Measurements from ENCODE around the gene MYO3A.

Gene MYO3A

DNA sequence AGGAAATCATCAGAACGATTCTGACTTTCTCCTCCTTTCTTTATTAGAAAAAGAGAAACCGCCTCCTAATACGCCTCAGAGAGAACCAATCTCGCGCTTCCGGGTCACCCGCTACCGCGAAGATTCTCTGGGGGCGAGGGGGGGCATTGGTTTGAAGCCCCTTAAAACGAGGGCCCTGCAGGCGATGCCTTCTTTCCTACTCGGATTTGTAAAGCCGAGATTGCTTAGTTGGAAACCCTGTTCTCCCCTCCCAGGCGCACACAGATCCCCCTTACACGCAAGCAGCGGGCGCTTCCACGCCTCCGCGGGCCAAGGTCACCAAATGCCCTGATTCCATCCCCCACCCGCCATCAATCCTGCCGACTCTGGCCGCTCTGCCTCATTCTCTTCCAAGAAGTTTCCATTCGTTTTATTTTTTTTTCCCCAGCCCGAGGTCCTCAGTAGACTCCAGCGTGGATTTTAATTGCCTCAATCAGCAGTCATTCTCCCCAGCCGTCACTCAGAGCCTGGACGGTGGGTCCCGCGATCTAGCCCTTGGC, 281.4 kb downstream of the MYO3A start:
- no peaks in the 10 kb centered on the region for H4K20me1 ChIP-seq (ENCODE audit: low read depth, low read length)
- TF ChIP-seq, protein P1, sequence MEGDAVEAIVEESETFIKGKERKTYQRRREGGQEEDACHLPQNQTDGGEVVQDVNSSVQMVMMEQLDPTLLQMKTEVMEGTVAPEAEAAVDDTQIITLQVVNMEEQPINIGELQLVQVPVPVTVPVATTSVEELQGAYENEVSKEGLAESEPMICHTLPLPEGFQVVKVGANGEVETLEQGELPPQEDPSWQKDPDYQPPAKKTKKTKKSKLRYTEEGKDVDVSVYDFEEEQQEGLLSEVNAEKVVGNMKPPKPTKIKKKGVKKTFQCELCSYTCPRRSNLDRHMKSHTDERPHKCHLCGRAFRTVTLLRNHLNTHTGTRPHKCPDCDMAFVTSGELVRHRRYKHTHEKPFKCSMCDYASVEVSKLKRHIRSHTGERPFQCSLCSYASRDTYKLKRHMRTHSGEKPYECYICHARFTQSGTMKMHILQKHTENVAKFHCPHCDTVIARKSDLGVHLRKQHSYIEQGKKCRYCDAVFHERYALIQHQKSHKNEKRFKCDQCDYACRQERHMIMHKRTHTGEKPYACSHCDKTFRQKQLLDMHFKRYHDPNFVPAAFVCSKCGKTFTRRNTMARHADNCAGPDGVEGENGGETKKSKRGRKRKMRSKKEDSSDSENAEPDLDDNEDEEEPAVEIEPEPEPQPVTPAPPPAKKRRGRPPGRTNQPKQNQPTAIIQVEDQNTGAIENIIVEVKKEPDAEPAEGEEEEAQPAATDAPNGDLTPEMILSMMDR (IDR thresholded peaks at IDR 0.05; ENCODE audit: insufficient read depth, low read length, poor library complexity, severe bottlenecking) = no peak
- no peak for TF ChIP-seq EZH2phosphoT487 (conservative IDR thresholded peaks at IDR 0.05; ENCODE audit: low read length)
- H3K27ac ChIP-seq (ENCODE audit: low read depth, low read length) = no peak overlapping the region
- no peaks in the 10 kb centered on the region for H3K9me3 ChIP-seq (ENCODE audit: insufficient read depth, low read length)
- H2AFZ ChIP-seq (ENCODE audit: low read depth, low read length, severe bottlenecking) = no peak overlapping the region
- no peaks in the 10 kb centered on the region for H3F3A ChIP-seq (ENCODE audit: insufficient read depth)
- H3K4me2 ChIP-seq (ENCODE audit: low read depth, low read length, poor library complexity, severe bottlenecking) = no peak overlapping the region
- H3K79me2 ChIP-seq (ENCODE audit: insufficient read depth, low read length) = no peaks in the 10 kb centered on the region
- H3K27me3 ChIP-seq (ENCODE audit: low read length) = no peaks in the 10 kb centered on the region
- H3K4me3 ChIP-seq (ENCODE audit: insufficient read depth, low read length, poor library complexity, severe bottlenecking) = no peak overlapping the region
- no peaks in the 10 kb centered on the region for H3K9me2 ChIP-seq (replicated peaks; ENCODE audit: insufficient read depth, low read length)
- H3K9ac ChIP-seq (ENCODE audit: low read length) = no peak overlapping the region
- no peaks in the 10 kb centered on the region for H3K36me3 ChIP-seq (ENCODE audit: low read length)

DNA sequence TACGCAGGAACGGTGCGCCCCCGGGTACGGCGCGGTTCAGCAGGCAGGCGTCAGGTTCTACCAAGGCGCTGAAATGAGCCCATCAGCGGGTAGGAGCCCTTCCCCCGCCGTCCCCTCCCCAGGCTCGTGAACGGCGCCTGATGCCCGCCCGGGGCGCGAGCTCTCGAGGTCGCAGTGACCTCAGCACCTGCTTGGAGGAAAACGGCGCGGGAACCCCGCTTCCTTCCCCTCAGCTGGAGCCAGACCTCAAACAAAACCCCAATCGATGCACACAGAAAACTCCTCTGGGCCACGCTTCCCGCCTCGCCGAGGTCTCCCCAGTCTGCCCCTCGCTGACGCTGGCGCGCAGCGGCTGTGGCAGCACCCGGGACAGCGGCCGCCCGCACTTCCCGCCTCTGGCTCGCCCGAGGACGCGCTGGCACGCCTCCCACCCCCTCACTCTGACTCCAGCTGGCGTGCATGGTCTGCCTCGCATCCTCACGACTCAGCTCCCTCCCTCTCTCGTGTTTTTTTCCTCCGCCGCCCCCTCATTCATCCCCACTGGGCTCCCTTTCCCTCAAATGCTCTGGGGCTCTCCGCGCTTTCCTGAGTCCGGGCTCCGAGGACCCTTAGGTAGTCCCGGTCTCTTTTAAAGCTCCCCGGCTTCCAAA, 282.0 kb downstream of the MYO3A start:
- H3K79me2 ChIP-seq (ENCODE audit: insufficient read depth, low read length) = no peaks in the 10 kb centered on the region
- H3K36me3 ChIP-seq (ENCODE audit: low read length) = no peaks in the 10 kb centered on the region
- no peak overlapping the region for H3K27ac ChIP-seq (ENCODE audit: low read depth, low read length)
- H3K9ac ChIP-seq (ENCODE audit: low read length) = no peak overlapping the region
- H3K27me3 ChIP-seq (ENCODE audit: low read length) = no peaks in the 10 kb centered on the region
- no peaks in the 10 kb centered on the region for H4K20me1 ChIP-seq (ENCODE audit: low read depth, low read length)
- no peaks in the 10 kb centered on the region for H3K9me2 ChIP-seq (replicated peaks; ENCODE audit: insufficient read depth, low read length)
- no peak overlapping the region for H2AFZ ChIP-seq (ENCODE audit: low read depth, low read length, severe bottlenecking)
- no peaks in the 10 kb centered on the region for H3K9me3 ChIP-seq (ENCODE audit: insufficient read depth, low read length)
- no peak overlapping the region for H3K4me3 ChIP-seq (ENCODE audit: insufficient read depth, low read length, poor library complexity, severe bottlenecking)
- no peak overlapping the region for H3K4me2 ChIP-seq (ENCODE audit: low read depth, low read length, poor library complexity, severe bottlenecking)
- TF ChIP-seq EZH2phosphoT487 (conservative IDR thresholded peaks at IDR 0.05; ENCODE audit: low read length) = no peak
- TF ChIP-seq, protein P1 (IDR thresholded peaks at IDR 0.05; ENCODE audit: insufficient read depth, low read length, poor library complexity, severe bottlenecking) = no peak
- H3F3A ChIP-seq (ENCODE audit: insufficient read depth) = no peaks in the 10 kb centered on the region

DNA sequence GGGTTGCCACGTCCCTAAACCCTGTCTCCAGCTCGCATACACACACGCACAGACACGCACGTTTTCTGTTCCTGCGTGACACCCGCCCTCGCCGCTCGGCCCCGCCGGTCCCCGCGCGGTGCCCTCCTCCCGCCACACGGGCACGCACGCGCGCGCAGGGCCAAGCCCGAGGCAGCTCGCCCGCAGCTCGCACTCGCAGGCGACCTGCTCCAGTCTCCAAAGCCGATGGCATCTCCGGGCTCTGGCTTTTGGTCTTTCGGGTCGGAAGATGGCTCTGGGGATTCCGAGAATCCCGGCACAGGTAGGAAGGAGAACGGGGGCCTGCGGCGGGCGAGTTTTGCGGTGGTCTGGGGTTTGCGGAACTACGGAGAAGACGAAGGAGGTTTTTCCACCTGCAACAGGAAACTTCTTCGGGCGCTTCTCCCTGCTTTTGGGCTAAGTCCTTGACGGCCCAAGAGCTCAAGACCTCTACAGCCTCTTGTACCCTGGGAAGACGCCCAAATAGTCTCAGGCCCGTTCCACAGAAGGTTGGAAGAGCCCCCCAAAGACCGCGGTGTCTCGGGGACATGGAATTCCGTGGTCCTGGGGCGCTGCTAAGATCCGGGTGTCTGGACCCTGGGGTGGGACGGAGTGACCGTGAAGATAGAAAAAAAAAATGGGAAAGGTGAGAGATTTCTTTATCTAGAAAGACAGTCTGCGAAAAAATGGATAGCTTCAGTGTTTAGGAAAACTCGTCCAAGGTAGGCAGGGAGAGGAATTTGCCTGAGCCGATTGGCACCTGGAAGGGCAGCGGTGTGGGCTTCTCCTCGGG, 282.8 kb downstream of the MYO3A start, which contains the start of gene GAD2:
Gene GAD2 (plus strand): TSS at position 190 of the 811 bp plus-strand sequence. CDS start 36 bp downstream, at position 226.
- Histone ChIP-seq H3F3A (ENCODE audit: insufficient read depth) (no peaks in the 10 kb centered on the region), H3K27me3 (ENCODE audit: low read length) (no peaks in the 10 kb centered on the region), H4K20me1 (ENCODE audit: low read depth, low read length) (no peaks in the 10 kb centered on the region), H3K9me2 (replicated peaks; ENCODE audit: insufficient read depth, low read length) (no peaks in the 10 kb centered on the region), H3K4me2 (ENCODE audit: low read depth, low read length, poor library complexity, severe bottlenecking) (no peak within 1 kb of the TSS), H3K27ac (ENCODE audit: low read depth, low read length) (no peak within 1 kb of the TSS), H3K9ac (ENCODE audit: low read length) (no peak within 1 kb of the TSS), H2AFZ (ENCODE audit: low read depth, low read length, severe bottlenecking) (no peak within 1 kb of the TSS), H3K36me3 (ENCODE audit: low read length) (no peaks in the 10 kb centered on the region), H3K79me2 (ENCODE audit: insufficient read depth, low read length) (no peaks in the 10 kb centered on the region), H3K9me3 (ENCODE audit: insufficient read depth, low read length) (no peaks in the 10 kb centered on the region), H3K4me3 (ENCODE audit: insufficient read depth, low read length, poor library complexity, severe bottlenecking) (no peak within 1 kb of the TSS)
- TF ChIP-seq EZH2phosphoT487 (conservative IDR thresholded peaks at IDR 0.05; ENCODE audit: low read length) = no peak
- TF ChIP-seq, protein P1 (IDR thresholded peaks at IDR 0.05; ENCODE audit: insufficient read depth, low read length, poor library complexity, severe bottlenecking) = no peak

Measured in SU-DHL-6 (cell line).